HG03196 (cell line): ENCODE results near the gene GAB1.

Source experiments
- ATAC-seq: cut with Tn5 transposase; IDR thresholded peaks from one replicate; pipeline ENCODE4 v1.9.1; 2021; ENCODE audit not compliant: unreplicated experiment

GAB1 gene

DNA sequence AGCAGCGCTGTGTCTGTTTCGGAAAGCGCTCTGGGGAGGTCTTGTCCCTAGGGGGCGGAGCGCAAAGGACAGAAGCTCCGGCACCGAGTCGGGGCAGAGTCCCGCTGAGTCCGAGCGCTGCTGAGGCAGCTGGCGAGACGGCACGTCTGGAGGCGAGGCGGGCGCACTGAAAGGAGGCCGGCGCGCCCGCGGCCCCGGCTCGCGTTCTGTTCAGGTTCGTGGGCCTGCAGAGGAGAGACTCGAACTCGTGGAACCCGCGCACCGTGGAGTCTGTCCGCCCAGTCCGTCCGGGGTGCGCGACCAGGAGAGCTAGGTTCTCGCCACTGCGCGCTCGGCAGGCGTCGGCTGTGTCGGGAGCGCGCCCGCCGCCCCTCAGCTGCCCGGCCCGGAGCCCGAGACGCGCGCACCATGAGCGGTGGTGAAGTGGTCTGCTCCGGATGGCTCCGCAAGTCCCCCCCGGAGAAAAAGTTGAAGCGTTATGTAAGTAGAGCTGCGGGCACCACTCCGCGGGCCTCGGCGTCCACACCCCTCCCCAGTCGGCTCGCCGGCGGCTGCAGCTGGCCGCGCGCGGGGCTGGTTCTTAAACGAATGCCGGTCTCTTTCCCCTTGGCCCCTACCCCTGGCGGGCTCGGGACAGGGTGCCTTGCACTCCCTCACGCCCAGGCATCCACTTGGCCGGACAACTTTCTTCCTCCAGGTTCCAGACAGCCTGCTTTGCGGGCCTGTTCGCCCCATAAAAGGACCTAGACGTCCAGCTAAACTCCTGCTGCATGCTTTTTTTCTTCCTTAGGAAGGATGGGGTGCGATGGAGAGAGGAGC lies at the start of gene GAB1:
Gene GAB1 (plus strand): TSS at position 96 of the 819 bp plus-strand sequence. CDS start 313 bp downstream, at position 409.
- ATAC-seq = peak; percentile 77

- no peak for ATAC-seq
Observed at GRCh38 chr4:143287572-143287923, 49.1 kb upstream of the GAB1 start.

DNA sequence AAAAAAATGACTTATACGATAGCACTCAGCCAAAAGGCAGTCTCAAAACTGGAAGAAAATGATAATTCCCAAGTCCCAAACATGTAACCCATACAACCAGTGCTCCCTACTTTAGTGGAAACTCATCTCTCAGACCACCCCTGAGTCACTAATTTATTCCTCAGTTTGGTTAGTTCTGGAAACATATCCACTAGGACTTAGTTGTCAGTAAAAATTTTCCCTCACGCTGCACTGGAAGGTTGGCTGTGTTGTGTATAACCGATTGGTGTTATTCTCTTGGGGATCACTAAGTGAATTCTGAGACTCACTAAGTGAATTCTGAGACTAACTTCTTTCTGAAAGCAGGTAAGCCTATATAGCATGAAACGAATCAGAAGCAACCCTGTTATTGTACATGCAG lies 48.5 kb upstream of the GAB1 start:
- no peak for ATAC-seq

- ATAC-seq = no peak
Observed at GRCh38 chr4:143289370-143289769, 47.3 kb upstream of the GAB1 start.

DNA sequence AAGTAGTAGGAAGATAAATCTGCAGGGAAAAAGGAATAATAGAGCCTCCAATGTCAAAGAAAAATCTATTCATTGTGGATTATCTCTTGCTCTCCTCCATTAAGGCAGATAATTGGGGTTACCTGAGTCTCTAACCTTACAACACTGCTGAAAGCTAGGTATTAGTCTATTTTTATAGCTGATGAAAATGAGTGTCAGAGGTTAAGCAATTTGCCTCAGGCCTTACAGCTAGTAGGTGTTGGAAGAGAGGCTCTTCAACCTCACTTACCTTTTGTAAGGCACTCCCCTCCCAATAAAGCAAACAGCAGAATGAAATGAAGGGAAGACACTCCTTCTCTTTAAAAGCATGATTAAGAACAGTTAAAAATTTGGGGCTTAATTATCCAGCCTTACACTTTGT lies 45.4 kb upstream of the GAB1 start:
- no peak for ATAC-seq

DNA sequence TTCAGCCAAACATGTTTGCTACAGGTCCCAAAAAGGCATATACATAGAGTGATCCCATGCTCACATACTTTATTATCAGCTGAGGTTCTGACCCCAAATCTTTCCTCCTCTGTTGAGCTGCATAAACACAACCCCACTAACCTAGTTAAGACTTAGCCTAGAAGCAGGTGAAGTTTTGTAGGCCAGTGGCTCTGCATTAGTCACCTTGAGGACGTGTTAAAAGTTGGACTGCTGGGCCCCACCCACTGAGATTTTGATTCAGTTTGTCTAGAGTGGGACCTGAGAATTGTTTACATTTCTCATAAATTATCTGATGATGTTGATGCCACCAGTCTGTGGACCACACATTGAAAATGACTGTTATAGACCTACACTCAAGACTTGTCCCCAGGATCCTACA lies 43.8 kb upstream of the GAB1 start:
- ATAC-seq = no peak

- no peak for ATAC-seq
Observed at GRCh38 chr4:143294310-143294709, 42.4 kb upstream of the GAB1 start.

GRCh38 chr4:143294710-143295275 lies 41.9 kb upstream of the GAB1 start:
- ATAC-seq = no peak

DNA sequence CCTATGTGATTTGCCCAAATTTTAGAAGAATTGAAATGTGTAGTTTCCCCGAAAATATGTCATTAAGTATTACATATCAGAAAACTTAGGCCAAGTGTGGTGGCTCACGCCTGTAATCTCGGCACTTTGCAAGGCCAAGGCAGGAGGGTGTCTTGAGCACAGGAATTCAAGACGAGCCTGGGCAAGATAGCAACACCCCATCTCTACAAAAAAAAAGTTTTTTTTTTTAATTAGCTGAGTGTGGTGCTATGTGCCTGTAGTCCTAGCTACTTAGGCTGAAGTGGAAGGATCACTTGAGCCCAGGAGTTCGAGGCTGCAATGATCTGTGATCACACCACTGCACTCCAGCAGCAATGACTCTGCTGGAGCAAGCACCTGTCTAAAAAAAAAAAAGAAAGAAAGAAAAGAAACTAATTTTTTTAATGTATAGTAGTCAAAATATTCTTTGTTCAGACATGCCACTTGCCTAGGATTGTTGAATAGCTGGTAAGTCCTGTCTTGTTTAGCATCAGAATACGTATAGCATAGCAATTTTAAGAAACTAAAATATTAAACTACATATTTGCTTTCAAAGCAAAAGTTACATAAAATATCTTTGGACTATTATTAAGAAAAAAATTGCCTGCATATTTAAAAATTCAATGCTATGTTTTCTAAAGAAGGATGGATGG lies 40.1 kb upstream of the GAB1 start:
- no peak for ATAC-seq

GRCh38 chr4:143300860-143301259 lies 35.8 kb upstream of the GAB1 start:
- ATAC-seq = no peak

DNA sequence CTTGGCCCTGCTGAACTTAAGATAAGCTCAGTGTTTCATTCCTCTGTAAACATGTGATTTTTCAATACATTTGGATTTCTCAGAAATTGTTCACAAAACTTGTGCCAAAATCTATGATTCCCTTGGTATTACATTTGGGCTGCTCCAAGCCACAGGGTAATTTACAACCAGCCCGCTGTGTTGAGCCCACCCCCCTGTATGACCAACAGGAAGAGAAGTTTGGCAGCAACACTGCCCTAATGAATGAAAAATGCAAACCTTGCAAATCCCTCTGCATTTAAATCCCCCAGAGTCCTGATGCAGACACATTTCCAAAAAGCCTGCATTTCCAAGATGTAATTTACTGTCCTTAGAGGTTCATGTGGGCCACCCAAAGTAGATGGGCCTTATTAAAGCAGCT lies 34.1 kb upstream of the GAB1 start:
- no peak for ATAC-seq

GRCh38 chr4:143306788-143307187 lies 29.9 kb upstream of the GAB1 start:
- no peak for ATAC-seq

- no peak for ATAC-seq
Observed at GRCh38 chr4:143307531-143307930, 29.1 kb upstream of the GAB1 start.

GRCh38 chr4:143308377-143308776 lies 28.3 kb upstream of the GAB1 start:
- no peak for ATAC-seq

GRCh38 chr4:143311924-143312323 lies 24.8 kb upstream of the GAB1 start:
- no peak for ATAC-seq

GRCh38 chr4:143313521-143313920 lies 23.2 kb upstream of the GAB1 start:
- no peak for ATAC-seq

- no peak for ATAC-seq
Observed at GRCh38 chr4:143313996-143314395, 22.7 kb upstream of the GAB1 start.

DNA sequence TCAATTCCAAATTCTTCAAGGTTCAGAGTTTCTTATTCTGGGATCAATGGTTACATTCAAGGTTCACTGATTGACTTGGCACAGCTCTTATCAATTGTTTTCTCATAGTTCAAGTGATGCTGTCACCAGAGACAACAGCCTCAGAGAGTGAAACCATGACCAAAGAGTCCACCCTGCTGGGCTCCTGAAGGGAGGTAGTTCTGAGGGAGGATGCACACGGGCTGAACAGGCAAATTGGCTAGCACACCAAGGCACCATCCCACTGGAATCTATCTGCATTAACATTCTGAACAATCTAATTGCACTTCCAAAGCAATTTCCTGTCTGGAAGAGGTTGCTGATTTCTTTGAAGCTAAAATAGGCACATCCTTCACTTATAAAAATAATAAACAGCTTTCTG lies 16.6 kb upstream of the GAB1 start:
- ATAC-seq = no peak

GRCh38 chr4:143326735-143327134 lies 9.9 kb upstream of the GAB1 start:
- no peak for ATAC-seq

DNA sequence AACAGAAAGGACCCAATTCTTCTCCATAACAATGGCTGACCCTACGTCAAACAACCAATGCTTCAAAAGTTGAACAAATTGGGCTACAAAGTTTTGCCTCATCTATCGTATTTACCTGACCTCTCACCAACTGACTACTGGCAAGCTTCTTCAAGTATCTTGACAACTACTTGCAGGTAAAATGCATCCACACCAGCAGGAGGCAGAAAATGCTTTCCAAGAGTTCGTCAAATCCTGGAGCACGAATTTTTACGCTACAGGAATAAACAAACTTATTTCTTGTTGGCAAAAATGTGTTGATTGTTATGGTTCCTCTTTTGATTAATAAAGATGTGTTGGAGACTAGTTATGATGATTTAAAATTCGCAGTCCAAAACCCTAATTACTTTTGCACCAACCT lies 6.7 kb upstream of the GAB1 start:
- ATAC-seq = no peak

DNA sequence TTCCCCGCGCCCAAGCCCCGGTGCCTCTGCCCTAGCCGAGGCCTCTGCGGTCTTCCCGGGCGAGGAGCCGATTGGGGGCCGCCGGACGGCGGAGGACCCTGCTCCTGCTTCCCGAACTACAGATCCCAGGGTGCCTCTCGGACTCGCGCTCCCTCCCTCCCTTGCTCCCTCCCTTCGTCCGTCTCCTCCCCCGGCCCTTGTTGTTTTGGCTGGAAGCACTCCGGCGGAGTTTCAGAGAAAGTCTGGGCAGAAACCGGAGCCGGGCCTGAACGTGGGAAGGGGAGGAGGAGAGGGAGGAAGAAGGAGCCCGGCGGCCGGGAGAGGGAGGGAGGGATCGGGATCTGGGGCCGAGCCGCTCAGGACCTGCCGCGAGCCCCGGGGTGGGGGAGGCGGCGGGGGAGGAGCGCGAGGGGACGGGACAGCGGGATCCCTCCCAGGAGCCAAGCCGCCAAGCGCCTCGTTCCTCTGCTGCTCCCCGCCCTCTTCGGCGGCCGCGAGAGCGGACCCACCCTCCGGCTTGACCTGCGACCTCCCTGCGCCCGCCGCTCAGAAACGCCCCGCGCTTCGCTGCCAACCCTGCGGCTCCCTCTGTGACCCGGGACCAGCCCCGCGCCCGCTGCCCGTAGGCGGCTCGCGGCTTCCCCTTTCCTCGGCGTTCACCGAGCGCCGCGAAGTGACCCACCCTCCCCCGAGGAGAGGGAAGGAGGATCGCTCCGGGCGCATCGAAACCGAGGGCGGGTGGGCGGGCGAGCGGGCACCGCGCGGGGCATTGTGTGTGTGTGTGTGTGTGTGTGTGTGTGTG lies 496 bp upstream of the GAB1 start:
- peak; percentile 53 for ATAC-seq
